PC-3 (cell line): ENCODE results near the gene SSTR3.

Experiments
- EZH2phosphoT487 ChIP-seq: fragments of 300-600 bp; sonication (generic); IDR thresholded peaks from 2 replicates; pipeline ENCODE4 v1.6.1; 2018; ENCODE audit warnings: mild to moderate bottlenecking, antibody characterized with exemption, low read length, borderline replicate concordance
- TF ChIP-seq, protein P1 (sequence below): fragments of 300-600 bp; sonication (generic); conservative IDR thresholded peaks from 2 replicates; pipeline ENCODE4 v1.5.1; 2017; ENCODE audit warnings: antibody characterized with exemption, low read depth, mild to moderate bottlenecking, low read length

DNA sequence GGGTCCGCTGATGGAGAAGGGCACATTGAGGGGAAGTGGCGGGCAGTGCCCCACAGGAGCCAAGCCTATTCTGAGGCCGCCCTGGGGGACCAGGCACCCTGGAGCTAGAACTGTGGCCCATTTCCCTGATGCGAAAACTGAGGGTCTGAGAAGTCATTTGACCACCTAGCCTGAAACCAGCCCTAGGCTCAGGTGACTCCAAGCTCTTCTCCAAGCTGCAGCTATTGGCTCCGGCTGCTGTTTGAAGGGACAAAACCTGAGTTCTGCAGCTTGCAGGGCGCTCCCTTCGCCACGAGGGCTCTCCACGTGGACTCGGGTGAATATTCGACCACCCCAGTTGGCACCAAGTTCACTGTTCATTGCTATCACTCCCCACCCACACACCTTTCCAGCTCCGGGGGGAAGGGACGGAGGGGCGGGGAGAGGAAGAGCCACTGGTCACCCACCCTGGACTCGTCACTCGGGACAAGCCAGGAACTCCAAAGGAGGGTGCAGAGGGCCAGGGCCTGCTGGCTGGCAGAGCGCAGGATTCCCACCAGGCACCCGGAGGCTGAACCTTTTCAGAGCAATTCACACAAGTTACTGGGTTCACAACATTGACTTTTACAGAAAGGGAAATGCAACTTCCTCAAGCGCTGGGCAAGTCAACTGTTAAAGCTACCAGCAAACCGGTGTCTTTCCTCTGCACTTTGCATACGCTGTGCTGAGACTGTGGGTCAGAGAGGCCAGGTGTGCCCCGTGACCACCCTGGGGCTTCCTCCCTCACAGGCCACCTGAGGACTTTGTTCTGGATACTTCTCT is 32.8 kb upstream of the SSTR3 start:
- no peak for TF ChIP-seq EZH2phosphoT487
- TF ChIP-seq, protein P1, sequence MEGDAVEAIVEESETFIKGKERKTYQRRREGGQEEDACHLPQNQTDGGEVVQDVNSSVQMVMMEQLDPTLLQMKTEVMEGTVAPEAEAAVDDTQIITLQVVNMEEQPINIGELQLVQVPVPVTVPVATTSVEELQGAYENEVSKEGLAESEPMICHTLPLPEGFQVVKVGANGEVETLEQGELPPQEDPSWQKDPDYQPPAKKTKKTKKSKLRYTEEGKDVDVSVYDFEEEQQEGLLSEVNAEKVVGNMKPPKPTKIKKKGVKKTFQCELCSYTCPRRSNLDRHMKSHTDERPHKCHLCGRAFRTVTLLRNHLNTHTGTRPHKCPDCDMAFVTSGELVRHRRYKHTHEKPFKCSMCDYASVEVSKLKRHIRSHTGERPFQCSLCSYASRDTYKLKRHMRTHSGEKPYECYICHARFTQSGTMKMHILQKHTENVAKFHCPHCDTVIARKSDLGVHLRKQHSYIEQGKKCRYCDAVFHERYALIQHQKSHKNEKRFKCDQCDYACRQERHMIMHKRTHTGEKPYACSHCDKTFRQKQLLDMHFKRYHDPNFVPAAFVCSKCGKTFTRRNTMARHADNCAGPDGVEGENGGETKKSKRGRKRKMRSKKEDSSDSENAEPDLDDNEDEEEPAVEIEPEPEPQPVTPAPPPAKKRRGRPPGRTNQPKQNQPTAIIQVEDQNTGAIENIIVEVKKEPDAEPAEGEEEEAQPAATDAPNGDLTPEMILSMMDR, result no peak
